ENCODE results near the gene PHLDB2. TPM values are rescaled to one million over a fixed set of nuclear protein-coding genes. Genes with fewer than 3 reads are reported as not detected.

PHLDB2 gene
- total RNA-seq, 1 experiment from 2014 or later: 13.2 TPM

- Histone ChIP-seq H4K5ac (ENCODE audit: insufficient read length, low read depth, low read length) (no peak overlapping the region), H2BK20ac (ENCODE audit: low read depth, low read length, poor library complexity, severe bottlenecking) (no peak overlapping the region), H2AFZ (ENCODE audit: low read length) (no peak overlapping the region), H3K9me3 (ENCODE audit: control insufficient read depth, low read depth, low read length) (no peaks in the 10 kb centered on the region), H3K4ac (ENCODE audit: low read depth, low read length) (no peak overlapping the region), H3K79me2 (ENCODE audit: insufficient read depth, low read length) (no peaks in the 10 kb centered on the region), H2AK5ac (ENCODE audit: insufficient read length, low read length) (no peak overlapping the region), H2BK5ac (ENCODE audit: insufficient read length, low read length) (no peak overlapping the region), H3K27ac (ENCODE audit: insufficient read length, low read depth, low read length) (no peak overlapping the region), H3K18ac (ENCODE audit: insufficient read length, low read depth, low read length) (no peak overlapping the region), H4K20me1 (ENCODE audit: control insufficient read depth, insufficient read depth, insufficient read length) (no peaks in the 10 kb centered on the region), H3K23me2 (ENCODE audit: insufficient read length, low read depth, low read length, poor library complexity, severe bottlenecking) (no peaks in the 10 kb centered on the region), H3K4me2 (ENCODE audit: insufficient read depth, insufficient read length, low read length) (no peak overlapping the region), H3K14ac (ENCODE audit: insufficient read depth, low read length) (no peak overlapping the region), H3K27me3 (ENCODE audit: insufficient read depth, low read length) (no peaks in the 10 kb centered on the region), H3K9ac (ENCODE audit: extremely low read depth, insufficient read length, low read length) (no peak overlapping the region), H2BK15ac (ENCODE audit: low read depth, low read length) (no peak overlapping the region), H4K8ac (replicated peaks; ENCODE audit: insufficient read length, low read depth, low read length) (no peak overlapping the region), H3K23ac (ENCODE audit: insufficient read length, low read depth, low read length) (no peak overlapping the region), H2BK12ac (ENCODE audit: insufficient read length, low read depth, low read length) (no peak overlapping the region), H3K4me1 (ENCODE audit: insufficient read depth, low read length) (no peaks in the 10 kb centered on the region), H3K79me1 (ENCODE audit: insufficient read depth, low read depth, low read length, poor library complexity, severe bottlenecking) (no peaks in the 10 kb centered on the region), H4K91ac (ENCODE audit: insufficient read length, low read depth, low read length) (no peak overlapping the region), H3K56ac (ENCODE audit: insufficient read length, low read depth, low read length) (no peak overlapping the region), H3T11ph (ENCODE audit: low read length) (no peak overlapping the region), H2BK120ac (ENCODE audit: low read depth, low read length, poor library complexity, severe bottlenecking) (no peak overlapping the region)
- H3K36me3 Mint-ChIP-seq (ENCODE audit: insufficient read depth in 1 of 3, low read depth in 3 of 3): peaks cover 0 to 2% (median 0%) of the 10 kb centered on the region in 3 experiments; a peak in 2 of 7 replicates
- H3K4me1 Mint-ChIP-seq: 0 out of 4 replicates have a peak, but pooled peaks cover 0 to 3% of the 10 kb centered on the region in 2 experiments
- no peaks in the 10 kb centered on the region for H3K27me3 Mint-ChIP-seq (ENCODE audit: low read depth)
- TF ChIP-seq CTCF (conservative IDR thresholded peaks at IDR 0.05): no peak
- H3K9me3 Mint-ChIP-seq: no peaks in the 10 kb centered on the region
- no CpG with 5 or more reads among the region's 2 CpGs for WGBS (ENCODE audit: extremely low coverage, insufficient read length, low lambda C conversion rate)
- no peak overlapping the region for H3K4me3 Mint-ChIP-seq
- no peak for DNase-seq
- no peak overlapping the region for H3K27ac Mint-ChIP-seq
These were observed 33.0 kb downstream of the PHLDB2 start for GRCh38 chr3:111892070-111892469.

Data from H9 (cell line).